Osteocyte (in vitro differentiated cells): Measurements from ENCODE around the gene CYP1A2. TPM values are rescaled to one million over a fixed set of nuclear protein-coding genes. Genes with fewer than 3 reads are reported as not detected.

Experiments used
- DNase-seq: peaks from one replicate; pipeline ENCODE4 v3.0.0; 2021; ENCODE audit warnings: mixed read lengths; ENCODE audit not compliant: unreplicated experiment; ENCODE audit errors: extremely low spot score
- H3K27ac Mint-ChIP-seq: one replicate; pipeline ENCODE4 v1.8.0; 2021; ENCODE audit warnings: mild to moderate bottlenecking, mixed read lengths; ENCODE audit not compliant: unreplicated experiment
- H3K27me3 Mint-ChIP-seq: one replicate; pipeline ENCODE4 v1.8.0; 2021; ENCODE audit warnings: mixed read lengths; ENCODE audit not compliant: unreplicated experiment
- H3K36me3 Mint-ChIP-seq: one replicate; pipeline ENCODE4 v1.8.0; 2021; ENCODE audit warnings: mixed read lengths; ENCODE audit not compliant: unreplicated experiment
- H3K4me1 Mint-ChIP-seq: one replicate; pipeline ENCODE4 v1.8.0; 2021; ENCODE audit warnings: mixed read lengths; ENCODE audit not compliant: unreplicated experiment
- H3K4me3 Mint-ChIP-seq: one replicate; pipeline ENCODE4 v1.8.0; 2021; ENCODE audit warnings: mild to moderate bottlenecking, moderate library complexity, mixed read lengths; ENCODE audit not compliant: unreplicated experiment
- H3K9me3 Mint-ChIP-seq: one replicate; pipeline ENCODE4 v1.8.0; 2021; ENCODE audit warnings: mixed read lengths; ENCODE audit not compliant: unreplicated experiment
- long read RNA-seq: library from polyadenylated mRNA; unstranded; transcript quantifications from one replicate; pipeline ENCODE4 v2.0.0, GENCODE V29; 2021
- total RNA-seq: library from RNA; stranded (reverse); gene quantifications from 2 replicates; pipeline ENCODE4 v1.2.1, GENCODE V29; 2021
- TF ChIP-seq, protein P1 (sequence below): fragments of 200-600 bp; sonication (generic); IDR thresholded peaks from 2 replicates; pipeline ENCODE4 v1.5.0; 2021; ENCODE audit warnings: antibody characterized with exemption, mild to moderate bottlenecking, moderate library complexity

The CYP1A2 gene, protein sequence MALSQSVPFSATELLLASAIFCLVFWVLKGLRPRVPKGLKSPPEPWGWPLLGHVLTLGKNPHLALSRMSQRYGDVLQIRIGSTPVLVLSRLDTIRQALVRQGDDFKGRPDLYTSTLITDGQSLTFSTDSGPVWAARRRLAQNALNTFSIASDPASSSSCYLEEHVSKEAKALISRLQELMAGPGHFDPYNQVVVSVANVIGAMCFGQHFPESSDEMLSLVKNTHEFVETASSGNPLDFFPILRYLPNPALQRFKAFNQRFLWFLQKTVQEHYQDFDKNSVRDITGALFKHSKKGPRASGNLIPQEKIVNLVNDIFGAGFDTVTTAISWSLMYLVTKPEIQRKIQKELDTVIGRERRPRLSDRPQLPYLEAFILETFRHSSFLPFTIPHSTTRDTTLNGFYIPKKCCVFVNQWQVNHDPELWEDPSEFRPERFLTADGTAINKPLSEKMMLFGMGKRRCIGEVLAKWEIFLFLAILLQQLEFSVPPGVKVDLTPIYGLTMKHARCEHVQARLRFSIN
- not detected in 2 replicates for total RNA-seq
- long read RNA-seq: 0 reads

GRCh38 chr15:74748322-74748946 is at the start of gene CYP1A2:
CYP1A2 (plus strand) TSS chr15:74748845; CDS start chr15:74749739, 894 bp downstream.
- no peaks in the 10 kb centered on the region for H3K27me3 Mint-ChIP-seq
- no peak for DNase-seq
- peaks cover 6% of the 10 kb centered on the region for H3K4me1 Mint-ChIP-seq
- H3K27ac Mint-ChIP-seq: no peak within 1 kb of the TSS
- no peaks in the 10 kb centered on the region for H3K36me3 Mint-ChIP-seq
- H3K9me3 Mint-ChIP-seq: no peaks in the 10 kb centered on the region
- TF ChIP-seq, protein P1, sequence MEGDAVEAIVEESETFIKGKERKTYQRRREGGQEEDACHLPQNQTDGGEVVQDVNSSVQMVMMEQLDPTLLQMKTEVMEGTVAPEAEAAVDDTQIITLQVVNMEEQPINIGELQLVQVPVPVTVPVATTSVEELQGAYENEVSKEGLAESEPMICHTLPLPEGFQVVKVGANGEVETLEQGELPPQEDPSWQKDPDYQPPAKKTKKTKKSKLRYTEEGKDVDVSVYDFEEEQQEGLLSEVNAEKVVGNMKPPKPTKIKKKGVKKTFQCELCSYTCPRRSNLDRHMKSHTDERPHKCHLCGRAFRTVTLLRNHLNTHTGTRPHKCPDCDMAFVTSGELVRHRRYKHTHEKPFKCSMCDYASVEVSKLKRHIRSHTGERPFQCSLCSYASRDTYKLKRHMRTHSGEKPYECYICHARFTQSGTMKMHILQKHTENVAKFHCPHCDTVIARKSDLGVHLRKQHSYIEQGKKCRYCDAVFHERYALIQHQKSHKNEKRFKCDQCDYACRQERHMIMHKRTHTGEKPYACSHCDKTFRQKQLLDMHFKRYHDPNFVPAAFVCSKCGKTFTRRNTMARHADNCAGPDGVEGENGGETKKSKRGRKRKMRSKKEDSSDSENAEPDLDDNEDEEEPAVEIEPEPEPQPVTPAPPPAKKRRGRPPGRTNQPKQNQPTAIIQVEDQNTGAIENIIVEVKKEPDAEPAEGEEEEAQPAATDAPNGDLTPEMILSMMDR: no peak
- H3K4me3 Mint-ChIP-seq: no peak within 1 kb of the TSS

GRCh38 chr15:74709011-74709410 is 39.6 kb upstream of the CYP1A2 start:
- H3K27ac Mint-ChIP-seq: no peak overlapping the region
- H3K4me3 Mint-ChIP-seq: no peak overlapping the region
- no peak for DNase-seq
- H3K36me3 Mint-ChIP-seq: no peaks in the 10 kb centered on the region
- H3K9me3 Mint-ChIP-seq: no peaks in the 10 kb centered on the region
- TF ChIP-seq, protein P1: no peak
- peaks cover 63% of the 10 kb centered on the region for H3K27me3 Mint-ChIP-seq
- no peaks in the 10 kb centered on the region for H3K4me1 Mint-ChIP-seq

GRCh38 chr15:74709892-74710291 is 38.8 kb upstream of the CYP1A2 start:
- H3K27me3 Mint-ChIP-seq: peaks cover 60% of the 10 kb centered on the region
- no peaks in the 10 kb centered on the region for H3K9me3 Mint-ChIP-seq
- no peaks in the 10 kb centered on the region for H3K4me1 Mint-ChIP-seq

GRCh38 chr15:74710319-74711094 is 38.1 kb upstream of the CYP1A2 start:
- TF ChIP-seq, protein P1: no peak
- Mint-ChIP-seq H3K9me3 (no peaks in the 10 kb centered on the region), H3K4me1 (no peaks in the 10 kb centered on the region), H3K27me3 (peaks cover 55% of the 10 kb centered on the region), H3K4me3 (no peak overlapping the region), H3K27ac (no peak overlapping the region), H3K36me3 (no peaks in the 10 kb centered on the region)
- no peak for DNase-seq

More at GRCh38 chr15:74709892-74710291, 38.8 kb upstream of the CYP1A2 start:
- no peak for DNase-seq
- Mint-ChIP-seq H3K27ac (no peak overlapping the region), H3K36me3 (no peaks in the 10 kb centered on the region), H3K4me3 (no peak overlapping the region)
- TF ChIP-seq, protein P1: no peak
